Body of pancreas (tissue), 4 donors: Measurements from ENCODE around the gene SEC61G. TPM values are rescaled to one million over a fixed set of nuclear protein-coding genes. Genes with fewer than 3 reads are reported as not detected.

Source experiments
- ATAC-seq: fragments of 150-250 bp; one replicate; pipeline ENCODE4 v1.9.1; 2016
- DNase-seq, 4 donors: peaks; one replicate each; pipeline ENCODE4 v3.0.0-alpha.2; 2019
- H3K27ac ChIP-seq, 4 donors: fragments of 200-600 bp; sonication (generic); 1 replicate in 3 of 4; 2 replicates in 1 of 4; pipeline versions ENCODE4 v1.5.1 to v1.6.1; 2016 to 2019; ENCODE audit warnings: mild to moderate bottlenecking in 1 of 4, mixed read lengths in 1 of 4, moderate library complexity in 1 of 4
- H3K27me3 ChIP-seq, 2 donors: fragments of 200-600 bp; sonication (generic); one replicate each; pipeline ENCODE4 v1.6.0; 2016; ENCODE audit warnings: mild to moderate bottlenecking in 1 of 2
- H3K36me3 ChIP-seq, 2 donors: fragments of 200-600 bp; sonication (generic); replicated peaks in 1 of 2; 2 replicates each; pipeline ENCODE4 v1.5.1; 2016; ENCODE audit warnings: low read depth in 2 of 2; ENCODE audit not compliant: insufficient read depth in 1 of 2
- H3K4me1 ChIP-seq: fragments of 200-600 bp; sonication (generic); one replicate; pipeline ENCODE4 v1.6.0; 2016
- H3K4me3 ChIP-seq, 2 donors: fragments of 200-600 bp; sonication (generic); 1 replicate in 1 of 2; 2 replicates in 1 of 2; pipeline ENCODE4 v1.5.1; 2016 to 2019
- H3K9me3 ChIP-seq, 3 donors: fragments of 200-600 bp; sonication (generic); 1 replicate in 2 of 3; 2 replicates in 1 of 3; pipeline ENCODE4 v1.5.1; 2016
- POLR2A ChIP-seq, 3 donors: fragments of 450-650 bp; IDR thresholded peaks; one replicate each; pipeline ENCODE4 v1.6.1; 2016; ENCODE audit warnings: antibody characterized with exemption in 3 of 3, mild to moderate bottlenecking in 2 of 3
- WGBS, 2 donors: methylation state at CpG; one replicate each; pipeline ENCODE4 v1.1.5; 2017; 5-methylcytosine and 5-hydroxymethylcytosine counted together
- intact Hi-C: fragments of 100-400 bp; cut with DNase I; formaldehyde crosslinking; loops from one replicate; pipeline ENCODE4 v1.15.1; 2023
- total RNA-seq, 2 donors: library from RNA; depleted of rRNA; stranded (reverse); fragments of >200 nt; gene quantifications; one replicate each; pipeline ENCODE4 v1.1.0, GENCODE V29; 2016
- TF ChIP-seq, protein P1 (sequence below), 7 experiments: fragments of 450-650 bp in 4 of 7; fragments of 200-600 bp in 3 of 7; sonication (generic) in 3 of 7; IDR thresholded peaks; one replicate each; pipeline ENCODE4 v1.5.1; 2016 to 2019; ENCODE audit warnings: antibody characterized with exemption in 7 of 7

Gene SEC61G
- 100 to 1,000 TPM; 119 to 120 TPM for total RNA-seq

DNA sequence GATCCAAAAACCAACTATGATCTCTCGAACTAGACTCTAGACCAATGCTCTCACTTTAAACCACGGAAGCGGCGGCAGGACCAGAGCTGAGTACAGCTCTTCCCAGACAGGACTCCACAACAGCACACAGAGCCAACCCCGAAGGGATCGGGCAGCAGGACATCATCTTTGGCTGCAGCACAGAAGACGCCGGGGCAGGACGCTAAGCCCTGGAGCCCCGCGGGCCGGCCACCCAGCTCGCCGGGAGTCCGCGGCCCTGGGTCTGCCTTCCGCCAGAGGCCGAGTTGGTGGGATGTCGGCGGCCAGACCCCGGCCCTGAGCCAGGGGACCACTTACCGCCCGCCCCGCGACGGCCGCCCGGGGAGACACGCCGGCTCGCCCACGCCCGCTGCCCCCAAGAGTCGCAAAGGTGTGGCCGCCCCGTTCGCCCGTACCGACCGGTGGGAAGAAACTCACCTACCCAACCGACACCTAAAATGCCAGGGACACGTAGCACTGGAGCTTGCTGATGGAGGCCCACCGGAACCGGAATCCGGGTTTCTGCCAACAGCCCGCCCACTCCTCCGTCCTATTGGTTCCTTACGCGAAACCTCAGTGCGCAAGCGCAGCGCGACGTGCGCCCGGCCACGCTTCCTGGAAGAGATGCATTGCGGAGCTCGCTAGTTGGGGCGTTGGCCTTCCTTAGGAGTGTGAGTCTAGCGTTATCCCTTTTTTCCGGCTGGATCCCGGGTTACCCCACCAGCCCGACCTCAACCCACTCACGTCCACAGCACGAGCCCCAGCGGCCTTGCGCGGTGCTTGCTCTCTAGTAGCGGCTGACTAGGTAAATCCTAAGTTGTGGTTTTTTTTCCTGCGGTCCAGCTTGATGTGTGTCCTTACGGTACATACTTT lies at the start of gene SEC61G:
SEC61G (minus strand) TSS at position 510 of the 891 bp plus-strand sequence. CDS start 1,623 bp downstream, outside the sequence.
- H3K9me3 ChIP-seq, result peaks cover 0 to 5% (median 0%) of the 10 kb centered on the region in 3 donors
- TF ChIP-seq, protein P1, sequence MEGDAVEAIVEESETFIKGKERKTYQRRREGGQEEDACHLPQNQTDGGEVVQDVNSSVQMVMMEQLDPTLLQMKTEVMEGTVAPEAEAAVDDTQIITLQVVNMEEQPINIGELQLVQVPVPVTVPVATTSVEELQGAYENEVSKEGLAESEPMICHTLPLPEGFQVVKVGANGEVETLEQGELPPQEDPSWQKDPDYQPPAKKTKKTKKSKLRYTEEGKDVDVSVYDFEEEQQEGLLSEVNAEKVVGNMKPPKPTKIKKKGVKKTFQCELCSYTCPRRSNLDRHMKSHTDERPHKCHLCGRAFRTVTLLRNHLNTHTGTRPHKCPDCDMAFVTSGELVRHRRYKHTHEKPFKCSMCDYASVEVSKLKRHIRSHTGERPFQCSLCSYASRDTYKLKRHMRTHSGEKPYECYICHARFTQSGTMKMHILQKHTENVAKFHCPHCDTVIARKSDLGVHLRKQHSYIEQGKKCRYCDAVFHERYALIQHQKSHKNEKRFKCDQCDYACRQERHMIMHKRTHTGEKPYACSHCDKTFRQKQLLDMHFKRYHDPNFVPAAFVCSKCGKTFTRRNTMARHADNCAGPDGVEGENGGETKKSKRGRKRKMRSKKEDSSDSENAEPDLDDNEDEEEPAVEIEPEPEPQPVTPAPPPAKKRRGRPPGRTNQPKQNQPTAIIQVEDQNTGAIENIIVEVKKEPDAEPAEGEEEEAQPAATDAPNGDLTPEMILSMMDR (IDR thresholded peaks at IDR 0.05), result peak in 1 of 7 experiments; percentile 9
- TF ChIP-seq POLR2A (IDR thresholded peaks at IDR 0.05), result peak; percentile 92 to 98 (median 97)
- 0% methylated on average over 19 to 71 of the region's 72 CpGs for WGBS, 2 donors
- intact Hi-C loops, result no loop called here
- ATAC-seq, result peak; percentile 99
- peaks cover 46% of the 10 kb centered on the region for H3K4me1 ChIP-seq
- peak within 1 kb of the TSS; percentile 81 to 85 for H3K4me3 ChIP-seq
- DNase-seq, result peak; percentile 98 to 99 (median 98)
- H3K36me3 ChIP-seq, result peaks cover 0 to 4% of the 10 kb centered on the region in 2 donors
- peak within 1 kb of the TSS; percentile 55 to 91 (median 89) for H3K27ac ChIP-seq
- H3K27me3 ChIP-seq, result no peaks in the 10 kb centered on the region

DNA sequence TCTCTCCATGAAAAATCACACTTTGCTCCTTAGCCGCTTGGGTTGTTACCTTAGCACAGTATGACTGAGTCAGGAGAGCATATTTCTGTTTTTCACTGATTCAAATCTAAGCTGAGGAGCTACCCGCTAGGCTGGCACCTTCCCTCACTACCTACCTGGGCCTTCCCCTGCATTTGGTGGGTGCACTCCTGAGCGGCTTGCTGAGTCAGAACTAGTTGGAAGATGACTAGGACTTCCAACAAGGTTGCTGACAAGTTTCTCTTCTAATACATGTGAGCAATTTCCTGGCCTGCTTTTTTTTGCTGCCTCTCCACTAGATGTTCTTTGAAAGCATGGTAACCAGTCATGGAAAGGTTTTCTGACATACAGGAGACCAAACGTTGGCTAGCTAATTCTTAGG lies 43.8 kb upstream of the SEC61G start:
- ATAC-seq, result no peak
- Histone ChIP-seq H3K4me1 (no peaks in the 10 kb centered on the region), H3K36me3 (no peaks in the 10 kb centered on the region), H3K4me3 (no peak overlapping the region), H3K9me3 (no peaks in the 10 kb centered on the region), H3K27me3 (no peaks in the 10 kb centered on the region), H3K27ac (no peak overlapping the region)
- no peak for DNase-seq
- intact Hi-C loops, result no loop called here
- WGBS, 2 donors, result 66 to 71% methylated on average over 4 of the region's 4 CpGs
- no peak for TF ChIP-seq POLR2A (IDR thresholded peaks at IDR 0.05)
- TF ChIP-seq, protein P1 (IDR thresholded peaks at IDR 0.05), result no peak

DNA sequence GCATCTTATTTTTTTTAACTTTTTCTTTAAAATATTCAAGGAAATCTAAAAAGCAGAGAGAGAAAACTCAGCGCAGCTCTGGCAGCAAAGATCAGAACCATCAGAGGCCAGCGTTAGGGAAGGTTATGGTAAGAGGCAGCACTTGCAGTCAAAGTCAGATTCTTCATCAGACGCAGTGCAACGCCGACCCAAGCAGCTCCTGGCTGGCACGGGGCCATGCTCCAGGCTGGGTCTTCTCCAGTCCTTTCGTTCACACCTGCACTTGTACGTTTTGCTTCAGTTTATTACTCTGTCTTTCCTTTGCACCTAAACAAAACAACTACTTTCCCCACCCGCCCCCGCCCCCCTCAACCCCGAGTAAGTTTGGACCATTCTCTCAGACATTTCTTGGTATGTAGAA lies 43.1 kb upstream of the SEC61G start:
- 43 to 53% methylated on average over 11 of the region's 11 CpGs for WGBS, 2 donors
- Histone ChIP-seq H3K4me3 (no peak overlapping the region), H3K36me3 (no peaks in the 10 kb centered on the region), H3K27ac (no peak overlapping the region), H3K9me3 (no peaks in the 10 kb centered on the region), H3K4me1 (no peaks in the 10 kb centered on the region), H3K27me3 (no peaks in the 10 kb centered on the region)
- no peak for ATAC-seq
- TF ChIP-seq POLR2A (IDR thresholded peaks at IDR 0.05), result no peak
- TF ChIP-seq, protein P1 (IDR thresholded peaks at IDR 0.05), result no peak
- DNase-seq, result peak in 2 of 4 donors; percentile 41 to 55
- intact Hi-C loops, result no loop called here

DNA sequence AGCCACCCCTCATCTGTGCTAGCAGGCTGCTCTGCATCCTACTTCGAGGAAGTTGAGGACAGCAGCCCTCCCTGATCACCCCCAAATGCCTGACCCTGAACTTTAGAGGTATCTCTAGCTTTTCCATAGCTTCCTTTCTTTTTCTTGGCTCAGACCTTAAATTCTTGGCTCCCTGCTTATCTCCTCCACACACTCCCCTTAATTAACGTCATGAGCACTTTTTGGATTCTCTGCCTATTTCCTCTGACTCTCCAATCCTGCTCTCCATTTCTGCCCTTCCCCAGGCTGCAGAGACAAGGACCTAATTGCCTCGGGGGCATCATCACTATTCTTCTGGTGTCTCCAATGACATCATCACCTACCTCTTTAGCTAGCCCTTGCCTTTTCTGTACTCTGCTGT lies 40.8 kb upstream of the SEC61G start:
- Histone ChIP-seq H3K9me3 (no peaks in the 10 kb centered on the region), H3K36me3 (no peaks in the 10 kb centered on the region), H3K27ac (no peak overlapping the region), H3K4me1 (no peaks in the 10 kb centered on the region), H3K4me3 (no peak overlapping the region), H3K27me3 (no peaks in the 10 kb centered on the region)
- intact Hi-C loops, result loop anchor here (10.0 kb wide), 1 partner anchor 215 kb away; the partner anchor contains the start of gene EGFR
- WGBS, 2 donors, result 35 to 48% methylated on average over 3 of the region's 3 CpGs
- no peak for TF ChIP-seq POLR2A (IDR thresholded peaks at IDR 0.05)
- TF ChIP-seq, protein P1 (IDR thresholded peaks at IDR 0.05), result no peak
- no peak for ATAC-seq
- no peak for DNase-seq
